SK-N-SH treated with all-trans-retinoic acid at 6 μM for 48 hours (cell line): ENCODE data around the gene FCGBP.

Experiments used
- ATAC-seq: fragments of 200-7000 bp; cut with Tn5 transposase; 3 replicates; pipeline ENCODE4 v1.9.1; 2020; ENCODE audit warnings: mild to moderate bottlenecking, moderate library complexity
- ARNTL ChIP-seq: fragments of 450-650 bp; formaldehyde crosslinking; IDR thresholded peaks from 2 replicates; pipeline ENCODE4 v1.5.0; 2020; ENCODE audit warnings: low read depth, mild to moderate bottlenecking, moderate library complexity, borderline replicate concordance
- BACH2 ChIP-seq: fragments of 250-450 bp; sonication (Bioruptor Pico); IDR thresholded peaks from 2 replicates; pipeline ENCODE4 v1.9.0; 2021; ENCODE audit warnings: mild to moderate bottlenecking, borderline replicate concordance
- CREB5 ChIP-seq: fragments of 250-450 bp; sonication (Bioruptor Pico); IDR thresholded peaks from 2 replicates; pipeline ENCODE4 v1.5.1; 2020; ENCODE audit warnings: low read depth, mild to moderate bottlenecking, moderate library complexity
- CSDC2 ChIP-seq: fragments of 250-450 bp; sonication (Bioruptor Pico); IDR thresholded peaks from 2 replicates; pipeline ENCODE4 v1.5.0; 2020; ENCODE audit warnings: mild to moderate bottlenecking, moderate library complexity
- CSRNP3 ChIP-seq: fragments of 250-450 bp; sonication (Bioruptor Pico); IDR thresholded peaks from 2 replicates; pipeline ENCODE4 v1.5.1; 2021; ENCODE audit warnings: mild to moderate bottlenecking, moderate library complexity
- ESRRG ChIP-seq: fragments of 250-450 bp; sonication (Bioruptor Pico); IDR thresholded peaks from 2 replicates; pipeline ENCODE4 v1.6.1; 2021; ENCODE audit warnings: mild to moderate bottlenecking
- GLIS3 ChIP-seq: fragments of 250-450 bp; sonication (Bioruptor Pico); IDR thresholded peaks from 2 replicates; pipeline ENCODE4 v1.5.0; 2020; ENCODE audit warnings: mild to moderate bottlenecking, moderate library complexity
- OSR1 ChIP-seq: fragments of 250-450 bp; sonication (Bioruptor Pico); IDR thresholded peaks from 2 replicates; pipeline ENCODE4 v1.8.0; 2022; ENCODE audit warnings: moderate library complexity, mild to moderate bottlenecking, inconsistent platforms
- PATZ1 ChIP-seq: fragments of 250-450 bp; sonication (Bioruptor Pico); IDR thresholded peaks from 2 replicates; pipeline ENCODE4 v1.8.0; 2020; ENCODE audit warnings: mild to moderate bottlenecking, moderate library complexity, borderline replicate concordance
- POU6F1 ChIP-seq: fragments of 250-450 bp; sonication (Bioruptor Pico); IDR thresholded peaks from 2 replicates; pipeline ENCODE4 v1.8.0; 2021; ENCODE audit warnings: low read depth, mild to moderate bottlenecking, moderate library complexity, borderline replicate concordance
- PPARA ChIP-seq: fragments of 250-450 bp; sonication (Bioruptor Pico); IDR thresholded peaks from 2 replicates; pipeline ENCODE4 v1.5.0; 2020; ENCODE audit warnings: mild to moderate bottlenecking, borderline replicate concordance
- RARB ChIP-seq: fragments of 250-450 bp; sonication (Bioruptor Pico); IDR thresholded peaks from 2 replicates; pipeline ENCODE4 v1.8.0; 2021; ENCODE audit warnings: mild to moderate bottlenecking, moderate library complexity
- SNAI2 ChIP-seq: fragments of 250-450 bp; sonication (Bioruptor Pico); IDR thresholded peaks from 2 replicates; pipeline ENCODE4 v1.5.0; 2020; ENCODE audit warnings: mild to moderate bottlenecking, moderate library complexity
- TCF4 ChIP-seq: fragments of 250-450 bp; sonication (Bioruptor Pico); IDR thresholded peaks from 2 replicates; pipeline ENCODE4 v1.8.0; 2021; ENCODE audit warnings: mild to moderate bottlenecking, moderate library complexity, borderline replicate concordance
- TOX ChIP-seq: fragments of 250-450 bp; sonication (Bioruptor Pico); IDR thresholded peaks from 2 replicates; pipeline ENCODE4 v1.8.0; 2021; ENCODE audit warnings: mild to moderate bottlenecking, moderate library complexity, borderline replicate concordance
- TSHZ2 ChIP-seq: fragments of 250-450 bp; sonication (Bioruptor Pico); IDR thresholded peaks from 2 replicates; pipeline ENCODE4 v1.5.0; 2020; ENCODE audit warnings: mild to moderate bottlenecking, moderate library complexity
- ZC3H10 ChIP-seq: fragments of 250-450 bp; sonication (Bioruptor Pico); IDR thresholded peaks from 2 replicates; pipeline ENCODE4 v1.5.1; 2021; ENCODE audit warnings: mild to moderate bottlenecking, moderate library complexity
- ZFP3 ChIP-seq: fragments of 250-450 bp; sonication (Bioruptor Pico); IDR thresholded peaks from 2 replicates; pipeline ENCODE4 v1.5.0; 2020; ENCODE audit warnings: mild to moderate bottlenecking, moderate library complexity
- ZNF565 ChIP-seq: fragments of 450-650 bp; formaldehyde crosslinking; conservative IDR thresholded peaks from 2 replicates; pipeline ENCODE4 v1.5.0; 2020; ENCODE audit warnings: low read depth, mild to moderate bottlenecking, moderate library complexity
- ZNF70 ChIP-seq: fragments of 450-650 bp; formaldehyde crosslinking; IDR thresholded peaks from 2 replicates; pipeline ENCODE4 v1.5.0; 2020; ENCODE audit warnings: mild to moderate bottlenecking, moderate library complexity
- ZNF8 ChIP-seq: fragments of 450-650 bp; formaldehyde crosslinking; IDR thresholded peaks from 2 replicates; pipeline ENCODE4 v1.5.0; 2020; ENCODE audit warnings: mild to moderate bottlenecking, moderate library complexity

Gene FCGBP

GRCh38 chr19:39982883-39983282 is 48.4 kb upstream of the FCGBP start:
- no peak for ATAC-seq
- TF ChIP-seq BACH2 (CRISPR knock-in tag) (no peak), OSR1 (CRISPR knock-in tag) (no peak), TCF4 (CRISPR knock-in tag) (no peak), CSRNP3 (CRISPR knock-in tag) (no peak), TOX (no peak), CREB5 (no peak), ZC3H10 (CRISPR knock-in tag) (no peak), POU6F1 (no peak), PATZ1 (CRISPR knock-in tag) (no peak), ZNF70 (no peak), ZNF8 (CRISPR knock-in tag) (no peak), CSDC2 (CRISPR knock-in tag) (no peak), ESRRG (no peak), TSHZ2 (no peak)

GRCh38 chr19:39974377-39975155 is 40.1 kb upstream of the FCGBP start:
- TF ChIP-seq ZNF70 (no peak), ZNF8 (CRISPR knock-in tag) (no peak), ZFP3 (CRISPR knock-in tag) (no peak), ESRRG (no peak), CSDC2 (CRISPR knock-in tag) (no peak), ZC3H10 (CRISPR knock-in tag) (no peak), RARB (no peak), SNAI2 (CRISPR knock-in tag) (no peak), PATZ1 (CRISPR knock-in tag) (no peak), TCF4 (CRISPR knock-in tag) (no peak), PPARA (CRISPR knock-in tag) (no peak), ARNTL (CRISPR knock-in tag) (no peak), GLIS3 (CRISPR knock-in tag) (no peak), POU6F1 (no peak), ZNF565 (CRISPR knock-in tag) (no peak)
- ATAC-seq, result no peak
